NCI-H187 (cell line): Measurements from ENCODE around the gene CHAC1.

Experiments
- DNase-seq, 2 experiments: peaks; one replicate each; lab custom pipeline; 2025; lab: John Stamatoyannopoulos, UW

CHAC1 gene

DNA sequence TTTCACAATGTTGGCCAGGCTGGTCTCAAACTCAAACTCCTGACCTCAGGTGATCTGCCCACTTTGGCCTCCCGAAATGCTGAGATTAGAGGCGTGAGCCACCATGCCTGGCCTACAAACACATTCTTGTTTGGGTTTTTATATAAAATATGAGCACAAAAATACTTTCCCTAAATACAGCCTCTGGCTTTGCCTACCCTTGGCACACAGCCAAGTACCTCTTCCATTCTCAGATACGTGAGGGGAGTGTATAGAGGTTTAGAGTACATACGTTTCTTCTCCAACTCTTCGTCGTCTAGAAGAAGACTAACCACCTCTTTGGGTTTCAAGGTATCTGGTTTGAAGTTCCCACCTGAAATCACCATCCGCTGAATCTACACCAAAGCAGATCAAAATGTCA is 33.5 kb downstream of the CHAC1 start:
- DNase-seq = no peak

DNA sequence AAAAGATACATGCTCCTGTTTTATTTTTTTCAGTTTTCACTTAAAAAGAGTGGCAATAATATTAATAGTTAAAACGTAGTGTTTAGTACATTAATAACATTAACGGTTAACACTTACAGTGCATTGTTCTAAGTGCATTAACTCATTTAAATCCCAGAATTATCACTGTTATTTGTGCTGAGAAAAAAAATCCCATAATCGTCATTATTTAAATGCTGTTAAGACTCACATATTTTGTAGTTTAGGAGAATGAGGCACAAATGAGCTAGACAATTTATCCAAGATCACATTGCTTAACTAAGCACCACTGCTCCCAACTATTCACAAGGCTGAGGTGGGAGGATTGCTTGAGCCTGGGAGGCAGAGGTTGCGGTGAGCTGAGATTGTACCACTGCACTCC is 34.9 kb downstream of the CHAC1 start:
- no peak for DNase-seq

- no peak for DNase-seq
These were observed 36.8 kb downstream of the CHAC1 start for GRCh38 chr15:40990080-40990479.

- no peak for DNase-seq
These were observed 37.5 kb downstream of the CHAC1 start for GRCh38 chr15:40990789-40991188.

GRCh38 chr15:40991355-40991754 is 38.1 kb downstream of the CHAC1 start:
- no peak for DNase-seq

- DNase-seq = no peak
These were observed 39.0 kb downstream of the CHAC1 start for GRCh38 chr15:40992241-40992741.

- DNase-seq = no peak
These were observed 39.6 kb downstream of the CHAC1 start for GRCh38 chr15:40992825-40993224.

DNA sequence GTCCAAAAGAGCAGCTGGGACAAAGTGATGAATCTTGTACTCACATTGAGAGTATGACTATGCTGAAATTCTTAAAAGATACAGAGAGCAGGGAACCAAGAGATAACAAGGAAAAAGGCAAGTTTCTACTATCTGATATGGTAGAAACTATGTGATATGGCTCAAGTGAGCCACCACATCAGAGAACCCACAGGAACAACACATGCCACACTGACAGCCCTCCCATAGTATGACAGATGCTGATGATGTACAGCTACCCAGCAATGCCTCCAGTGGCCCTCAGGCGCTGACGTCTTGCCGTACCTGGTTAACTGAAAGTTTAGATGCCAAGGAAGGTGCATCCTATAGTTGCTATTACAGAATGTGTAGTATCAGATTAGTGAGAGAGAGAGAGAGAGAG is 42.4 kb downstream of the CHAC1 start:
- DNase-seq = no peak

GRCh38 chr15:40999190-40999589 is 45.9 kb downstream of the CHAC1 start:
- no peak for DNase-seq

DNA sequence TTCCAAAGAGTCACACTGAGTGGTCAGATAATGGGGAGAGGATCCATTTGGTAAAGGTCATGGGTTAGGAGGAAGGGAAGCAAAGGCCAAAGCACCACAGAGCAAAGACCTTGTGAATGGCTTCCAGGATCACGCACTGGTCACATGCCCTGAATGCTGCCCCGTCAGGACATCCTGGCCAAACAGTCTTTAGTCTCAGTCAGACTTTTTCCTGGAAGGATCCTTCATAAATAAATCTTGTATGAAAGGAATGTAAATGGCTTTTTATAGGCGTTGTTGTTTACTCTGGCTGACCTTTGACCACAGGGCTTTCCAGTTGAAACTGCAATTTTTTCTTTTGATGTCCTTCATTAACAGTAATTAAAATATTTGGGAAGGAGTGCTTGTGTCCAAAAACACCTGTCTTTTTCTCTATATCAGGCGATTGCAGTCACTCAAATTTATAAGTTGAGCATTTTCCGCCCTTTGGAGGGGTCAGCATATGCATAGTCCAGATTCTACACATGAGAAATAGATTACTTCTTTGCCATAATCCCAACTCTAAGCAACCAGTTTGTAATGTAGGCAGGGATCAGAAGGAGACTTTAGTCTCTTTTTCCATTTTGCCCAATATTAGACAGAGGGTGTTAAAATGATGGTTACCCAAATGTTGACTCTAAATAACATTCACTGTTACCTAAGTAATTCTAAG is 48.4 kb downstream of the CHAC1 start:
- no peak for DNase-seq

- no peak for DNase-seq
These were observed 51.2 kb downstream of the CHAC1 start for GRCh38 chr15:41004490-41004889.
